ENCODE data around the gene GRID2.

GRCh38 chr4:92996533-92996932, 692.8 kb downstream of the GRID2 start:
- TF ChIP-seq, protein P1, sequence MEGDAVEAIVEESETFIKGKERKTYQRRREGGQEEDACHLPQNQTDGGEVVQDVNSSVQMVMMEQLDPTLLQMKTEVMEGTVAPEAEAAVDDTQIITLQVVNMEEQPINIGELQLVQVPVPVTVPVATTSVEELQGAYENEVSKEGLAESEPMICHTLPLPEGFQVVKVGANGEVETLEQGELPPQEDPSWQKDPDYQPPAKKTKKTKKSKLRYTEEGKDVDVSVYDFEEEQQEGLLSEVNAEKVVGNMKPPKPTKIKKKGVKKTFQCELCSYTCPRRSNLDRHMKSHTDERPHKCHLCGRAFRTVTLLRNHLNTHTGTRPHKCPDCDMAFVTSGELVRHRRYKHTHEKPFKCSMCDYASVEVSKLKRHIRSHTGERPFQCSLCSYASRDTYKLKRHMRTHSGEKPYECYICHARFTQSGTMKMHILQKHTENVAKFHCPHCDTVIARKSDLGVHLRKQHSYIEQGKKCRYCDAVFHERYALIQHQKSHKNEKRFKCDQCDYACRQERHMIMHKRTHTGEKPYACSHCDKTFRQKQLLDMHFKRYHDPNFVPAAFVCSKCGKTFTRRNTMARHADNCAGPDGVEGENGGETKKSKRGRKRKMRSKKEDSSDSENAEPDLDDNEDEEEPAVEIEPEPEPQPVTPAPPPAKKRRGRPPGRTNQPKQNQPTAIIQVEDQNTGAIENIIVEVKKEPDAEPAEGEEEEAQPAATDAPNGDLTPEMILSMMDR (IDR thresholded peaks at IDR 0.05): no peak
- TF ChIP-seq POLR2A (IDR thresholded peaks at IDR 0.05) (no peak), POLR2AphosphoS5 (IDR thresholded peaks at IDR 0.05) (no peak), EP300 (IDR thresholded peaks at IDR 0.05) (no peak)

Data from upper lobe of left lung (tissue), 4 donors.